22Rv1 (cell line): ENCODE data around the gene RASL11A.
"Not testable (repeated sequence)": the region's sequence is repeated elsewhere in the genome, so short reads cannot be mapped to it uniquely, and the experiment has no call there.

ENCODE experiments used
- H3K27ac ChIP-seq: fragments of 450-650 bp; 2 replicates; pipeline ENCODE4 v1.5.1; 2017
- CTCF ChIP-seq: fragments of 450-650 bp; IDR thresholded peaks from 2 replicates; pipeline ENCODE4 v1.5.1; 2017; ENCODE audit warnings: mild to moderate bottlenecking
- ZFX ChIP-seq: fragments of 450-650 bp; IDR thresholded peaks from 2 replicates; pipeline ENCODE4 v1.6.1; 2017; ENCODE audit warnings: antibody characterized with exemption, borderline replicate concordance

The RASL11A gene

GRCh38 chr13:27293076-27293691 lies 22.6 kb downstream of the RASL11A start:
- TF ChIP-seq ZFX: no peak
- TF ChIP-seq CTCF: no peak
- no peak overlapping the region for H3K27ac ChIP-seq

- no peak overlapping the region for H3K27ac ChIP-seq
- TF ChIP-seq ZFX: no peak
- TF ChIP-seq CTCF: no peak
Observed at GRCh38 chr13:27293873-27294515, 23.4 kb downstream of the RASL11A start.

- TF ChIP-seq CTCF (no peak), ZFX (no peak)
- no peak overlapping the region for H3K27ac ChIP-seq
Observed at GRCh38 chr13:27295096-27295495, 24.5 kb downstream of the RASL11A start.

- no peak for TF ChIP-seq CTCF
- TF ChIP-seq ZFX: no peak
- no peak overlapping the region for H3K27ac ChIP-seq
Observed at GRCh38 chr13:27295660-27296059, 25.0 kb downstream of the RASL11A start.

- H3K27ac ChIP-seq: no peak overlapping the region
- TF ChIP-seq CTCF (no peak), ZFX (no peak)
Observed at GRCh38 chr13:27296496-27296895, 25.9 kb downstream of the RASL11A start.

GRCh38 chr13:27298849-27299248 lies 28.2 kb downstream of the RASL11A start:
- TF ChIP-seq CTCF (no peak), ZFX (no peak)
- no peak overlapping the region for H3K27ac ChIP-seq

GRCh38 chr13:27300406-27300805 lies 29.8 kb downstream of the RASL11A start:
- not testable (repeated sequence) for H3K27ac ChIP-seq
